Thyroid gland (tissue), 4 donors: Measurements from ENCODE around the gene LRCH3. TPM values are rescaled to one million over a fixed set of nuclear protein-coding genes. Genes with fewer than 3 reads are reported as not detected.

Source experiments
- DNase-seq, 2 donors: peaks; one replicate each; pipeline ENCODE4 v3.0.0-alpha.2; 2019
- H3K27ac ChIP-seq, 3 donors: fragments of 200-600 bp; sonication (generic); 1 replicate in 2 of 3; 2 replicates in 1 of 3; pipeline ENCODE4 v1.5.1; 2016 to 2019; ENCODE audit warnings: mild to moderate bottlenecking in 1 of 3, moderate library complexity in 1 of 3
- H3K27me3 ChIP-seq: fragments of 200-600 bp; sonication (generic); one replicate; pipeline ENCODE4 v1.5.1; 2019
- H3K36me3 ChIP-seq, 2 donors: fragments of 200-600 bp; sonication (generic); one replicate each; pipeline ENCODE4 v1.5.1; 2016 to 2019
- H3K4me1 ChIP-seq, 2 donors: fragments of 200-600 bp; sonication (generic); one replicate each; pipeline ENCODE4 v1.5.1; 2017 to 2019
- H3K4me3 ChIP-seq, 3 donors: fragments of 200-600 bp; sonication (generic); replicated peaks in 1 of 3; 1 replicate in 2 of 3; 2 replicates in 1 of 3; pipeline ENCODE4 v1.5.1; 2016; ENCODE audit warnings: mild to moderate bottlenecking in 1 of 3
- H3K9me3 ChIP-seq: fragments of 200-600 bp; sonication (generic); one replicate; pipeline ENCODE4 v1.5.1; 2017
- CTCF ChIP-seq, 6 experiments: fragments of 200-600 bp in 3 of 6; fragments of 450-650 bp in 3 of 6; sonication (generic) in 3 of 6; IDR thresholded peaks; one replicate each; pipeline ENCODE4 v1.5.1; 2016 to 2019; ENCODE audit warnings: antibody characterized with exemption in 6 of 6, mild to moderate bottlenecking in 2 of 6, inconsistent platforms in 1 of 6, moderate library complexity in 1 of 6
- POLR2A ChIP-seq, 2 donors: fragments of 450-650 bp; IDR thresholded peaks; one replicate each; pipeline ENCODE4 v1.6.1; 2017; ENCODE audit warnings: antibody characterized with exemption in 2 of 2, mild to moderate bottlenecking in 2 of 2, moderate library complexity in 1 of 2
- WGBS, 2 donors: methylation state at CpG; one replicate each; pipeline ENCODE4 v1.1.5; 2017; 5-methylcytosine and 5-hydroxymethylcytosine counted together
- intact Hi-C: fragments of 100-400 bp; cut with DNase I; formaldehyde crosslinking; loops from one replicate; pipeline ENCODE4 v1.15.1; 2023
- total RNA-seq, 4 donors: library from RNA; depleted of rRNA; stranded (reverse); fragments of >200 nt; gene quantifications; one replicate each; pipeline ENCODE4 v1.2.3, GENCODE V29; 2016

LRCH3 gene
- total RNA-seq, 4 donors from 2014 or later, result 36.7 to 68.3 (median 54.9) TPM

- no peaks in the 10 kb centered on the region for H3K4me1 ChIP-seq
- TF ChIP-seq CTCF (IDR thresholded peaks at IDR 0.05), result no peak
- no peak for TF ChIP-seq POLR2A (IDR thresholded peaks at IDR 0.05)
- no peaks in the 10 kb centered on the region for H3K9me3 ChIP-seq
- 92 to 93% methylated on average over 8 of the region's 8 CpGs for WGBS, 2 donors
- H3K4me3 ChIP-seq, result no peak overlapping the region
- H3K27ac ChIP-seq, result no peak overlapping the region
- H3K27me3 ChIP-seq, result no peaks in the 10 kb centered on the region
- DNase-seq, result no peak
- intact Hi-C loops, result no loop called here
- peaks cover 11 to 36% of the 10 kb centered on the region in 2 donors for H3K36me3 ChIP-seq
Observed at GRCh38 chr3:197833930-197834715, 43.1 kb downstream of the LRCH3 start.

- no peak overlapping the region for H3K4me3 ChIP-seq
- H3K36me3 ChIP-seq, result peaks cover 21 to 42% of the 10 kb centered on the region in 2 donors
- no peak for DNase-seq
- H3K27me3 ChIP-seq, result no peaks in the 10 kb centered on the region
- no peaks in the 10 kb centered on the region for H3K4me1 ChIP-seq
- TF ChIP-seq POLR2A (IDR thresholded peaks at IDR 0.05) (no peak), CTCF (IDR thresholded peaks at IDR 0.05) (no peak)
- intact Hi-C loops, result no loop called here
- H3K27ac ChIP-seq, result no peak overlapping the region
- 97 to 98% methylated on average over 5 of the region's 5 CpGs for WGBS, 2 donors
- H3K9me3 ChIP-seq, result no peaks in the 10 kb centered on the region
Observed at GRCh38 chr3:197835509-197835908, 44.5 kb downstream of the LRCH3 start.

DNA sequence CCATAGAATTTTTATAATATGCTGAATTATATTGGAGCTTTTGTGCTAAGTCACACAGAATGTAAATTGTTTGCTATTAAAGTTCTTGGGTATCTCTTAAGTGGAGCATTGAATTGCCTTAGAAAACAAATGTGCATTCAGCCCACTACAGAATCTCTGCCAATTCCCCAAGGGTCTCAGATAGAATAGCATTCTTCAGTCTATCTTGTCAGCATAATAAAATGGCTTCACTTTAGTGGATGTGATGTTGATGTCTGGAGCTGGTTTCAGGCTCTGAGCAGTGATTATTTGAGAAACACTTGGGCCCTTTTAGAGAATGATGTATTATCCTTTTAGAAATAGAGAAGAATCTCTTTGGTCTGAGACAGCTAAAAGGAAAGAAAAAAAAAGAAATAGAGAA lies 45.2 kb downstream of the LRCH3 start:
- no peaks in the 10 kb centered on the region for H3K9me3 ChIP-seq
- TF ChIP-seq CTCF (IDR thresholded peaks at IDR 0.05) (no peak), POLR2A (IDR thresholded peaks at IDR 0.05) (no peak)
- H3K27me3 ChIP-seq, result no peaks in the 10 kb centered on the region
- H3K27ac ChIP-seq, result no peak overlapping the region
- H3K4me3 ChIP-seq, result no peak overlapping the region
- intact Hi-C loops, result no loop called here
- no peak for DNase-seq
- H3K4me1 ChIP-seq, result no peaks in the 10 kb centered on the region
- H3K36me3 ChIP-seq, result peaks cover 26 to 42% of the 10 kb centered on the region in 2 donors

DNA sequence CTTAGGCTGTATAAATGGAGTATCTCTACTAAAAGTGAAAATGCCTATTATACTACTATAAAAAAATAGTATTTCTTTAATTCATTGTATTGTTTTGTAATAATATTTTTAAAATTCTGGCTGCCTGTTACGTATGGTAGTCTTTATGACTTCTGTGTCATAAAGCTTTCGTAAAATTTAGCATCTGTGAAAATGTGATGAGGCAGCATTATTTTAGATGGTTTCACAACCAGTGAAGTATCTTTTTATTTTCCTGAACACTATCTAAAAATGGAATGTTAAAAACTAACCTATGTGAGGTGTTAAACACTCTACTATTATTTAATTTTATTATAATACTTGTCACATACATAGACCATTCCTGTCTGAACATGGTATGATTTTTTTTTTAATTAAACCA lies 46.2 kb downstream of the LRCH3 start:
- no peak for DNase-seq
- intact Hi-C loops, result no loop called here
- Histone ChIP-seq H3K36me3 (peaks cover 29 to 42% of the 10 kb centered on the region in 2 donors), H3K27ac (no peak overlapping the region), H3K4me1 (no peaks in the 10 kb centered on the region), H3K4me3 (no peak overlapping the region), H3K9me3 (no peaks in the 10 kb centered on the region), H3K27me3 (no peaks in the 10 kb centered on the region)
- WGBS, 2 donors, result 96 to 99% methylated on average over 2 of the region's 2 CpGs
- no peak for TF ChIP-seq POLR2A (IDR thresholded peaks at IDR 0.05)
- TF ChIP-seq CTCF (IDR thresholded peaks at IDR 0.05), result no peak

DNA sequence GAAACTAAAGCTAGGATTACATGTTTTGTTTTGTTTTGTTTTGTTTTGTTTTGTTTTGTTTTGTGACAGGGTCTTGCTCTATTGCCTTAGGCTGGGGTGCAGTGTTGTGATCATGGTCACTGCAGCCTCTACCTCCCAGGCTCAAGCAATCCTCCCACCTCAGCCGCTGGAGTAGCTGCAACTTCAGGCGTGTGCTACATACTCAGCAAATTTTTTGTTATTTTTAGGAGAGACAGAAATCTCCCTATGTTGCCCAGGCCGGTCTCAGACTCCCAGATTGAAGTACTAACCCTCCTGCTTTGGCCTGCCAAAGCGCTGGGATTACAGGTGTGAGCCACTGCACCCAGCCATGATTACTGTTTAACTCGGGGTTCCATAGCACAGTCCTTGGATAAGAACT lies 50.7 kb downstream of the LRCH3 start:
- Histone ChIP-seq H3K9me3 (no peaks in the 10 kb centered on the region), H3K27ac (no peak overlapping the region), H3K27me3 (no peaks in the 10 kb centered on the region), H3K4me3 (no peak overlapping the region), H3K4me1 (no peaks in the 10 kb centered on the region), H3K36me3 (peaks cover 40 to 54% of the 10 kb centered on the region in 2 donors)
- intact Hi-C loops, result no loop called here
- TF ChIP-seq POLR2A (IDR thresholded peaks at IDR 0.05) (no peak), CTCF (IDR thresholded peaks at IDR 0.05) (no peak)
- DNase-seq, result no peak
- WGBS, 2 donors, result 85 to 90% methylated on average over 5 of the region's 5 CpGs
